EH (cell line): ENCODE measurements around the gene ZSWIM1.
A peak's percentile ranks its signal among the peaks of the same experiment; 100 is the strongest.
"Not testable (repeated sequence)": the region's sequence is repeated elsewhere in the genome, so short reads cannot be mapped to it uniquely, and the experiment has no call there.

Experiments used
- DNase-seq: peaks from one replicate; pipeline ENCODE4 v3.0.0-alpha.2; 2015; ENCODE audit warnings: low read depth

The ZSWIM1 gene

DNA sequence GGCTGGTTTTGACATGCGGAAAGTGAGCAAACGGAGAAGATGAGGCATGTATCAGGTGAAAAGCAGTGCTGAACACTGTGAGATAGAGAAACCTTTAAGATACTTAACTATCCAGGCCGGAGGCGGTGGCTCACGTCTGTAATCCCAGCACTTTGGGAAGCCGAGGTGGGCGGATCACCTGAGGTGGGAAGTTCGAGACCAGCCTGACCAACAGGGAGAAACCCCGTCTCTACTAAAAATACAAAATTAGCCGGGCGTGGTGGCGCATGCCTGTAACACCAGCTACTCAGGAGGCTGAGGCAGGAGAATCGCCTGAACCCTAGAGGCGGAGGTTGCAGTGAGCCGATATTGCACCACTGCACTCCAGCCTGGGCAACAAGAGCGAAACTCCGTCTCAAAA is 50.7 kb downstream of the ZSWIM1 start:
- not testable (repeated sequence) for DNase-seq

DNA sequence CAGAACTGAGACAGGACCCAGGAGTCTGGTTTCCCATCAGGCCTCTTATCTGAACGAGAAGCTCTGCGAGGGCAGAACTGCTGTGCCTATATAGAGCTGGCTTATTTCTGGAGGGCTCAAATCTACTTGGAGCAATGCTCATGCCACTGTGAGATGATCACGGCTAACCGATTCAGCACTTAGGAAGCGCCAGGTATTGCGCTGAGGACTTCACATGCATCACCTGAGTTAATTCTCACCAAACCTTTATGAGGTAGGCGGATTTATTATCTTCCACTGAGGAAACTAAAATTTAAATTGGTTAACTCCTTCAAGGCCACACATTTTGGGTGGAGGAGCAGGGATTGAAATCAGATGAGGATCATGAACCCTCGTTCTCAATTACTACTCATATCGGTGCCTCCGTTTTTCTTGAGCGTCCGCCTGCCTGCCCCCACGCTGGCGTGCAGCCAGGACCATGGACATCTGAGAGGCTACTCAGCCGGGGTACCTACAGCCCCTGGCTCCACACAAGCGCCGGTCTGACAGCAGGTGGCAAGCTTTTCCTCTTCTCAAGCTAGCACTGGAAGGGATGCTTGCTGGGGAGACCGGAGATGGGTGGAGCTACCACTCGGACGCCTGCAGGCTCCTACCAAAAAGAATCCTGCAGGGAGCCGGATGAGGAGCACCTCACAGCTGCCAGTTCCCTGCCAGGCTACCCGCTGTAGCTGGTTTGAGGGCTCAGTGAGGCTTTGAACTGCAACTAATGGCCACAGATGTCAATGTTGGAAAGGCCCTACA is 52.4 kb downstream of the ZSWIM1 start:
- peak; percentile 83 for DNase-seq

DNA sequence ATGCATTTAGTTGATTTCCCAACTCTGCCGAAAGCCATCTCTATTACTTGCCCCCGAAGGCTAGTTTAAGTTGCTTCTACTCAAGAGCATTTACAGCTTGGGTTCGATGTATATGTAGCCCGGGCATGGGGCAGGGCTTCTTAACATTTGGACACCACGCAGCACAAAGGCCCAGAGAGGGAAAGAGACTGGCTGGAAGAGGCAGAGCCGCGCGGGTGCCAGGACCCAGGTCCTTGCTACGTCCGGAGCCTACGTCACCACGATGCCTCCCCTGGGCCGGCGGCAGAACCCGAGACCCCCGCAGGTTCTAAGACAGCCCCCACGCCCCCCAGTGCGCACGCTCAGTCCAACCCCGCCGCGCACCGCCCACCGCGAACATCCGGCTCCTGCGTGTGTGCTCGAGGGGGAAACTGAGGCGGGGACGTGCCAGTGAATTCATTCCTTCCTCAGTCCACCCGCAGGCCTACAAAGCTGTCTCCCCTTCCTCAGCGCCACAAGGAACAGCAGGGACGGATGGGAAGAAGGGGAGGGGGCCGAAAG is 53.1 kb downstream of the ZSWIM1 start:
- peak; percentile 47 for DNase-seq
